ENCODE measurements around the gene SGTB.

DNA sequence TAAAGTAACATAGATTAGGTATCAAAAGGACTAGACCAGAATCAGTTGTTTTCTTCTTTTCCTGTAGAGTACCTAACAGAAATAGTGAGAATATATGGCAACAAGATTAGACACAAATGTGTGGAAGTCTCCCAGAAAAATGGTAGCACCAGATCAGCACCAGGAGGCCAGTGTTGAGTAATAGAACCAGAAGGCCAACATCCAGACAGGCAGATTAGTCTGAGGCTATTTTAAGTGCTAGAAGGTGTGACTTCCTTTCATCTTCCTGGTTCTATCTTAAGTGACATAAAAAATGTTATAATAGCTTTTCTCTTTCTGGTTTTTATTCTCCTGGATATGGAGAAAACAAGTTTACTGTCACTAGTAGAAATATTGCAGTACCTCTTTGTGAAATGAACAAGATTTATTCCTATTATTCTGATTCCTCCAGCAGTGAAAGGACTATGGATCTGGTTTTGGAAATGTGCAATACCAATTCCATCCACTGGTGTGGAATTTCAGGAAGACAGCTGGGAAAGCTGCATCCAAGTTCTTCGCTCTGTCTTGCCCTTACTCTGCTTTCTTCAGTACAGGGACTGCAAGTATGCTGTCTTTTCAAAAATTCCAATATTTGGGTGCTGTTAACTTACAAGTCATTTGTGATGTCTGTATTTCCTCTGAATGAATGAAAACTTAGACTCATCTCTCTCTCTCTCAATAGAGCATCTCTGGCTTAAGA is 57.9 kb downstream of the SGTB start:
- peak; percentile 22 to 35 (median 30) for TF ChIP-seq CTCF (IDR thresholded peaks at IDR 0.05)
- TF ChIP-seq POLR2A (IDR thresholded peaks at IDR 0.05): no peak

All from right lobe of liver (tissue), 4 donors.